NCI-H2227 (cell line): Measurements from ENCODE around the gene OR2F2.

Experiments
- DNase-seq: peaks from one replicate; lab custom pipeline; 2025; ENCODE audit not compliant: unreplicated experiment; lab: John Stamatoyannopoulos, UW

OR2F2 gene

GRCh38 chr7:143913945-143914615 lies 21.0 kb upstream of the OR2F2 start:
- DNase-seq, result no peak

GRCh38 chr7:143914938-143915652 lies 19.9 kb upstream of the OR2F2 start:
- DNase-seq, result no peak

DNA sequence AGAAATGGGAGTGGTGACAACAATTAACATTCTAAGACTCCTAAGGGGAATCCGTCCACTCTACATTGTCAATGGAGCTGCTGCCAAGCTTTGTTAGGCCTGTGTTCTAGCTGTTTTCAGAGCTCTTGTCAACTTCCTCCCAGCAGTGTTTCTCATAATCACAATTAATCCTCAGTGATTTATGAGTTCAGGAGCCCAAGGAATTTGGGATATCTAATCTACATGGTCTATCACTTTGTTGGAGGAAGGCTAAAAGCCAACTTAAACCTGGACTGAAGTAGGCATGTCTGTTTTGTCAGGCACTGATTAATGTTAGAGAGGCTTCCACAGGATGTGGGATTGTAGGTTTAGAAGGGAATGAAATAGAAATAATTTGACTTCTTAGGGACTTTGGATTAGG lies 10.2 kb upstream of the OR2F2 start:
- no peak for DNase-seq

DNA sequence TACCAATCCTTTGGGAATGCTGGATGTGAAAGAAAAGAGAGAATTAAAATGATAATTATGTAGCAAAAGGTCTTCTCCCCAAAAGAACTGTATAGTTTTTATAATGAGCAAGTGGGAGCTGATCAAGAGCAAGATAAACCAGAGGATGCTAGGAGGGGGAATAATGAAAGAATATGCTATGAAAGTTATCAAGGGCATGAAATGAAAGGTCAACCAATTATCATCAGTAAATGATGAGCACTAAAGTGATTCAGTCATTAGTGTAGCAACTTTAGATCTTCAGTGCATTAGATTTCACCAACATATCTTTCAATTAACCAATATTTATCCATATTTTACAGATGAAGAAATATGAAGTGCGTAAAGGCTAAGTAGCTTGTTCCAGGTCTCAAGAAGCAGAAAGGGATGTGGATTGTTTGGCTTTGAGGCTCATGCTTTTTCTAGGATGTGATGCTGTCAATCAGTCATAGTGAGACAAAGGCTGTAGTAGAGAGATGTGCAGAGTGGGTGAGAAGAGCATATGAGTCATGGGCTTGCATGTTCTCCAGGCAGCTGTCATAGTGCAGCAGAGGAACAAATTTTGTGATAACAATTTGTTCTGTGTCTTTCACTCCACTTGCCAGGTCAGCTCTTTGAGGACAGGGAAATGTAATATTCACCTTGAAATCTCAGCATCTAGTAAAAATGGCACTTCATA lies 5.7 kb upstream of the OR2F2 start:
- no peak for DNase-seq

- no peak for DNase-seq
Measured at GRCh38 chr7:143931739-143932138, 3.3 kb upstream of the OR2F2 start.

DNA sequence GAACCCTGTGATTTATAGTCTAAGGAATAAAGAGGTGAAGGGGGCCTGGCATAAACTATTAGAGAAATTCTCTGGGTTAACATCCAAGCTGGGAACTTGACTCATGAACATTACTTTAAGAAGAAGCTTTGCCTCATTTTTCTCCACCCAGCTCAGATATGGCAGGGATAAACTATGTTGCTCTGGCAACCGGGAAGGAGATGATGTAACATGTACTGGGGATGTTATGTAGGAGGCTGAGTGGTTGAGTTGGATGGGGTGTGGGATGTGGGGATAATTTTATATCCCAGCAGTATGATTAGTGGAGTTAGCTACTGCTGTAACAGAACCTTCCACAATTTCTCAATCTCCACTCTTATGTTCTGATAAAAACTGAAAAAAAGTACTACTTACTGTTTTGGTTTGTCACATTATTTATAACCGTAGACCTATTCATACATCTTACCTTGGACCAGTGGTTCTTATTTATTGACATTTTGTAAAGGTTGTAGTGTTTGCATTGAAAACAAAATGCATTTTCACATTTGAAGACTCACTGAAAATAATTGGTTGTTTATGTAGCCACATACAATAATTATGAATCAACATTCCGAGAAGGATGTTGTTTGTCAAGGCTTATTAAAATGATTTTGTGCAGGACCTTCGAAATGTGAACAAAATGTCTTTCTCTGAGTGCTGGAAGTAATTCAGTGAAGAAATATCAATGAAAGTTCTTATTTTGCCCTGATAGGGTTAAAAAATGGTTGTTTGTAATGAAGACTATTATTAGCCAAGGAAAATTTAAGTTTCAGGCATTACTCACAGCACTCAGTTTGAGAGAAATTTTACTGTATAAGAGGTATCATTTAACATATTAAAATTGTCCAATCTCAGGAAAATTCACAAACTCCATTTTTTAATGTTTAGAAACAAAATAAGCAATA lies 1.3 kb downstream of the OR2F2 start:
- DNase-seq, result no peak

GRCh38 chr7:143938379-143939243 lies 3.6 kb downstream of the OR2F2 start:
- no peak for DNase-seq

DNA sequence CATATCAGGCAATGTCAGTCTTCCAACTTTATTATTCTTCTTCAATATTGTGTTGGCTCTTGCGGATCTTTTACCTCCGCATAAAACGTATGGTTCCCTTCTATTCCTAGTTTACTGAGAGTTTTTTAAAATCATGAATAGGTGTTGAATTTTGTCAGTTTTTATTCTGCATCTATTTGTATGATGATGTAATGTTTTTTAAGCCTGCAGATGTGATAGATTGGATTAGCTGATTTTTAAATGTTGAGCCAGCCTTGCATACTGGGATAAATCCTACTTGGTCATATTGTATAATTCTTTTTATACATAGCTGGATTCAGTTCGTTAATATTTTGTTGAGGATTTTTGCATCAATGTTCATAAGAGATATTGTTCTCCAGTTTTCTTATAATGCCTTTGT lies 10.4 kb downstream of the OR2F2 start:
- no peak for DNase-seq

DNA sequence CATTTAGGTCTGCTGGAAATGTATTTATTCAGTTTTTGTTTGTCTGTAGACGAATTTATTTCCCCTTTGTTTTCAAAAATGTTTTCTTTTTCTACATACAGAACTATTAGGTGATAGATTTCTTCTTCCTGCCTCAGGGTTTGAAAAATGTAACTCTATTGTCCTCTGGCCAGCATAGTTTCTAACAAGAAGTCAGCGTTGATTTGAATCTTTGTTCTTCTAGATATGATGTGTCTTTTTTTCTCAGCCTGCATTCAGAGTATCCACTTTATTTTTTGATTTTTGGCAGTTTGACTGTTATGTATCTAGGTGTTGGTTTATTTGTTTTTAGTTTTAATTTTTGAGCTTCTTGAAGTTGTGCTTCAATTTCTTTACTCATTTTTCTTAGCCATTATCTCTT lies 12.1 kb downstream of the OR2F2 start:
- DNase-seq, result no peak

- DNase-seq, result no peak
Measured at GRCh38 chr7:143948733-143949132, 13.7 kb downstream of the OR2F2 start.

DNA sequence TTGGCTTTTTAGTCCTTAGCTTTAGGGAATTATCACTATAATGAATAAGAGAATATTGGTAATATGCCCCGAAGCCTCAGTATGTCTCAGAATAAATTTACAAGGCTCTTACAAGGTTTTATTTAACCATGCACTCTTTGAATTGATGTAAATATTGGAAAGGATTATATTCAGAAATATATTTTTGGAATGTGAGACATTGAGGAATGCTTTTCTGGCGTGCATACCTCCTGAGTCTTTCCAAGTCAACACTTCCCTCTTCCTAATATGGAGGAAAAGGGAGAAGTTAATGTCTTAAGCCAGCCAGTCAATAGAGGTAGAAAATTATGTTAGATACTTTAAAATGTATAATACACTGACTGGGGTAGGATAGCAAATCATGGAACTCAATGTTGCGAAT lies 18.4 kb downstream of the OR2F2 start:
- no peak for DNase-seq

DNA sequence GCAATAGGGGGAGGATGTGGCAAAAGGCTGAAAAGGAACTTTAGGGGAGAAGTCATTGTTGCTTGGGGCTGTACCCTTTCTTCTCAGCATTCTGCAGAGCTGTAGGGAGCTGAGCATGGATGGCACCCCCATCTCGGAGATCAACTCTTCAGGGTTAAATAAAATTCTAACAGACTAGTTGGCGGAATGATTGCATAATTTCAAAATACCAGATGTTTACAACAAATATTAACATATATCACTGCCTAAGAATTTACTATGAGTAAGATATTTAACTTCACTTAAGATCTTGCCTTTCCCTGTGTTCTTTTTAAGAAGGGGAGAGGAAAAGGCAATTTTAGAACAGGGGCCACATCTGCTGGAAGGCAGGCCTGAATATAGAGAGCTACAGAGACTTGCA lies 19.1 kb downstream of the OR2F2 start:
- no peak for DNase-seq

DNA sequence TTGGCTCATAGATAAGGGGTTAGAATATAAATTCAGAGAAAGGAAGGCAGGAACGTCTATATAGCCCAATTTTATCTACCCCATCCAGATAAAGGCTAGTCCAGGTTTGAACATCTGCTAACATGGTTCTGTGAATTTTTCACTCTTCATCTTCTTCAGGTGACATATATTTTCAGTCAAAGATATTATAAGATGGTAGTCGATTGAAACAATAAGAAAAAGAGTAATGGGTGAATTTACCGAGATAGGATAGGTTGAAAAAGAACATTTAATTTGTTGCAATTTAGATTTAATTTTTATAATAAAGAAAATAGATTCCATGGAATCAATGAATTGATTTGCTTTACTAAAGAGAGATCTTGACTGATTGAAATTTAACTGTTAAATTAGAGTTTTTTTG lies 19.5 kb downstream of the OR2F2 start, which contains the start of gene OR2F1:
Gene OR2F1 (plus strand): TSS at position 301 of the 400 bp plus-strand sequence. CDS start 5,127 bp downstream, outside the sequence.
- DNase-seq, result no peak

DNA sequence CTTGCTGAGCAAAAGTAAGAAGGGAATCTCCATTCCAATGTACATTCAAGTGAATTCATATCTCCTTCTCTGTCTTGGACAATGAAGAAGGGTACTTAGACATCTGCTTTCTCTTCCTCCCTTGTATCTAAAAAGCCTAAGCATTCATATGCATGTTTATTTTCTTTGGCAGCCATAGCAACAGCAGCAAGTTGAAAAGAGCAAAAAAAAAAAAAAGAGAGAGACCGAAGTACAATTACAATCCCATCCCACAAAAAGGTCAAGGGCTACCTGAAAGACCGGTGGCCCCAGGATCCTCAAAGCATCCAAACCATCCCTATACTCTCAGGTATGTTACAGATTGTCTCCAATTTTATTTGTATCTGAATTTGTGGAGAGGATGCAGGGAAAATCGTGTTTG lies 23.7 kb downstream of the OR2F2 start:
- DNase-seq, result no peak

DNA sequence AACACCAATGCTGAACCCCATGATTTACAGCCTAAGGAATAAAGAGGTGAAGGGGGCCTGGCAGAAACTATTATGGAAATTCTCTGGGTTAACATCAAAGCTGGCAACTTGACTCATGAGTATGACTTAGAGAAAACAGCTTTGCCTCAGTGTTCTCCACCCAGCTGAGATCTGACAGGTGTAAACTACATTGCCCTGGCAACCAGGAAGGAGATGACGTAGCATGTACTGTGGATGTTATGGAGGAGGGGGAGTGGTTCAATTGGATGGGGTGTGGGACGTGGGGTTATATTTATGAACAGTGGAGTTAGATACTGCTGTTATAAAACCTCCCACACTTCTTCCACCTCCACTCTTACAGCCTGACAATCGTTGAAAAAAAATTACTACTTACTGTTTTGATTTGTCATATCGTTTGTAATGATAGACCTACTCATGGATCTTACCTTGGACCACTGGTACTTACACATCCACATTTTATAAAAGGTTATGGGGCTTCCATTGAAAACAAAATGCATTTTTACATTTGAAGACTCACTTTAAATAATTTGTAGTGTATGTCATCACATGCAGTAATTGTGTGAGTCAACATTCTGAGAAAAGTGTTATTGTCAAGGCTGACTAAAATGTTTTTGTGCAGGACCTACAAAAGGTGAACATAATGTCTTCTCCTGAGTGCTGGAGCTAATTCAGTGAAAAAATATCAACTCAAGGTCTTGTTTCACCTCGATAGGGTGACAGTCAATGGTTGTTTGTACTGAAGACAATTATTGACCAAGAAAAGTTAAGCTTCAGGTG lies 26.0 kb downstream of the OR2F2 start:
- no peak for DNase-seq

GRCh38 chr7:143965280-143965679 lies 30.2 kb downstream of the OR2F2 start:
- no peak for DNase-seq

GRCh38 chr7:143967398-143967797 lies 32.4 kb downstream of the OR2F2 start:
- DNase-seq, result no peak

GRCh38 chr7:143973870-143974416 lies 38.9 kb downstream of the OR2F2 start:
- DNase-seq, result no peak

- no peak for DNase-seq
Measured at GRCh38 chr7:143974459-143974858, 39.4 kb downstream of the OR2F2 start.
